PFSK-1 (cell line): ENCODE measurements around the gene OGFR.

Source experiments
- FOXP2 ChIP-seq: optimal IDR thresholded peaks from 2 replicates; pipeline ENCODE3; 2011; ENCODE audit warnings: borderline replicate concordance, control low read depth, inconsistent platforms; ENCODE audit not compliant: insufficient read depth; ENCODE audit errors: extremely low read length, extremely low read depth
- POLR2AphosphoS5 ChIP-seq: IDR thresholded peaks from 2 replicates; pipeline ENCODE4 v1.6.1; 2012; ENCODE audit warnings: low read depth, mild to moderate bottlenecking, control low read depth, low read length, moderate library complexity
- SIN3A ChIP-seq: IDR thresholded peaks from 2 replicates; pipeline ENCODE4 v1.6.1; 2012; ENCODE audit warnings: mild to moderate bottlenecking, low read length, moderate library complexity, borderline replicate concordance; ENCODE audit not compliant: insufficient read depth
- TAF1 ChIP-seq: IDR thresholded peaks from 2 replicates; pipeline ENCODE4 v1.6.1; 2012; ENCODE audit warnings: low read length, control low read depth, borderline replicate concordance; ENCODE audit not compliant: insufficient read depth
- TF ChIP-seq, protein P1 (sequence below), 2 experiments: IDR thresholded peaks; 2 replicates each; pipeline versions ENCODE4 v1.6.1 to v1.8.0; 2011 to 2012; ENCODE audit warnings: low read depth in 2 of 2, low read length in 2 of 2, control low read depth in 1 of 2, inconsistent platforms in 1 of 2, mild to moderate bottlenecking in 1 of 2, moderate library complexity in 1 of 2; ENCODE audit not compliant: insufficient read depth in 1 of 2

GRCh38 chr20:62754991-62755356 is 49.7 kb upstream of the OGFR start:
- TF ChIP-seq TAF1 (no peak), POLR2AphosphoS5 (no peak), SIN3A (no peak), FOXP2 (no peak)
- TF ChIP-seq, protein P1, sequence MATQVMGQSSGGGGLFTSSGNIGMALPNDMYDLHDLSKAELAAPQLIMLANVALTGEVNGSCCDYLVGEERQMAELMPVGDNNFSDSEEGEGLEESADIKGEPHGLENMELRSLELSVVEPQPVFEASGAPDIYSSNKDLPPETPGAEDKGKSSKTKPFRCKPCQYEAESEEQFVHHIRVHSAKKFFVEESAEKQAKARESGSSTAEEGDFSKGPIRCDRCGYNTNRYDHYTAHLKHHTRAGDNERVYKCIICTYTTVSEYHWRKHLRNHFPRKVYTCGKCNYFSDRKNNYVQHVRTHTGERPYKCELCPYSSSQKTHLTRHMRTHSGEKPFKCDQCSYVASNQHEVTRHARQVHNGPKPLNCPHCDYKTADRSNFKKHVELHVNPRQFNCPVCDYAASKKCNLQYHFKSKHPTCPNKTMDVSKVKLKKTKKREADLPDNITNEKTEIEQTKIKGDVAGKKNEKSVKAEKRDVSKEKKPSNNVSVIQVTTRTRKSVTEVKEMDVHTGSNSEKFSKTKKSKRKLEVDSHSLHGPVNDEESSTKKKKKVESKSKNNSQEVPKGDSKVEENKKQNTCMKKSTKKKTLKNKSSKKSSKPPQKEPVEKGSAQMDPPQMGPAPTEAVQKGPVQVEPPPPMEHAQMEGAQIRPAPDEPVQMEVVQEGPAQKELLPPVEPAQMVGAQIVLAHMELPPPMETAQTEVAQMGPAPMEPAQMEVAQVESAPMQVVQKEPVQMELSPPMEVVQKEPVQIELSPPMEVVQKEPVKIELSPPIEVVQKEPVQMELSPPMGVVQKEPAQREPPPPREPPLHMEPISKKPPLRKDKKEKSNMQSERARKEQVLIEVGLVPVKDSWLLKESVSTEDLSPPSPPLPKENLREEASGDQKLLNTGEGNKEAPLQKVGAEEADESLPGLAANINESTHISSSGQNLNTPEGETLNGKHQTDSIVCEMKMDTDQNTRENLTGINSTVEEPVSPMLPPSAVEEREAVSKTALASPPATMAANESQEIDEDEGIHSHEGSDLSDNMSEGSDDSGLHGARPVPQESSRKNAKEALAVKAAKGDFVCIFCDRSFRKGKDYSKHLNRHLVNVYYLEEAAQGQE (IDR thresholded peaks at IDR 0.05; ENCODE audit: insufficient read depth in 1 of 2, low read depth in 2 of 2, low read length in 2 of 2) = no peak
